Central memory CD4-positive, alpha-beta T cell (primary cell): ENCODE data around the gene CDPF1.
"Not testable (repeated sequence)": the region's sequence is repeated elsewhere in the genome, so short reads cannot be mapped to it uniquely, and the experiment has no call there.

ENCODE experiments used
- DNase-seq: peaks from one replicate; pipeline ENCODE4 v3.0.0; 2022

The CDPF1 gene

DNA sequence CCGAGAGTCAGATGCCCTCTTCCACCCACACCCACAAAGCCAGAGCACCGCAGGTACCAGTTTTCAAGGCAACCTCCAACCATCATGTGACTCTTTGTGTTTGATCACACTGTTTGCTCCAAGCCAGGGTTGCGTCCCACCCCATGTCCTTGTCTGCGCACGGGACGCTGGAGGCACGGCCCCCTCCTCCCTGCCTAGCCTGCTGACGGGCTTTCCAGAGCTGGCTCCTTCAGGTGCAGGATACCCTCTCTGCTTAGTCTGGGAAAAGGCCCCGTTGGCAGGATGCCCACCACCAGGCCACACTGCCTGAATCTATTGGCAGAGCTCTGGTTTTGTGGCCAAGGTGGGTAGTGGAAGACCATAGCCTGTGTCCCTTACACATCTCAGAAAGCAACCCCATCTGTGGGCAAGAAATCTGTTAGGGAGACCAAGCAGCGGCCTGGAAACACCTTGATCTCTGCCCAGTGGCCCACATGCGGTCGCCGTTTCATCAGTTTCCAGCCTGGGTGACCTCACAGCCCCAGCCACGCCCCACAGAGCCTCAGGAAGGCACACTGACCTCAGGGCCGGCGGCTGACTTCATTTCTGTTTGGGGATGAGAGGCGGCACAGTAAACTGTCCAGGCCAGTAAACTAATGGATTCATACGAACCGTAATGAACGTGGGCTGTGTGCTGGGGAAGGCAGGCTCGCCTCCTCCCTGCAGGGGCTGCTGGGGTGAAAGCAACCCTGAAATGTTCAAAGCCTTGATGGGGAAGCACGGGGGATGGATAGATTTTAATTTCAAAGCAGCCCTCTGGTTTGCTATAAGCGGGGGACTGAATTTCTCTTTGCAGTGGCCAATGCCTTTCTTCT is 25.8 kb downstream of the CDPF1 start:
- DNase-seq: no peak

DNA sequence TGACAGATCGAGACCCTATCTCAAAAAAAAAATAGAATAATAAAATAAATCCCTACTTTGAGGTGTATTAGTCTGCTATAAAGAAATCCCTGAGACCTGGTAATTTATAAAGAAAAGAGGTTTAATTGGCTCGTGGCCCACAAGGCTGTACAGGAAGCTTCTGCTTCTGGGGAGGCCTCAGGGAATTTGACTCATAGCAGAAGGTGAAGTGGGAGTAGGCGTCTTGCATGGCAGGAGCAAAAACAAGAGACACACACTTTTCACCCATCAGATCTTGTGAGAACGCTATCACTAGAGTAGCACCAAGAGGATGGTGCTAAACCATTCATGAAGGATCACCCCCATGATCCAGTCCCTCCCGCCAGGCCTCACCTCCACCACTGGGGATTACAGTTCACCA is 29.2 kb downstream of the CDPF1 start:
- no peak for DNase-seq

DNA sequence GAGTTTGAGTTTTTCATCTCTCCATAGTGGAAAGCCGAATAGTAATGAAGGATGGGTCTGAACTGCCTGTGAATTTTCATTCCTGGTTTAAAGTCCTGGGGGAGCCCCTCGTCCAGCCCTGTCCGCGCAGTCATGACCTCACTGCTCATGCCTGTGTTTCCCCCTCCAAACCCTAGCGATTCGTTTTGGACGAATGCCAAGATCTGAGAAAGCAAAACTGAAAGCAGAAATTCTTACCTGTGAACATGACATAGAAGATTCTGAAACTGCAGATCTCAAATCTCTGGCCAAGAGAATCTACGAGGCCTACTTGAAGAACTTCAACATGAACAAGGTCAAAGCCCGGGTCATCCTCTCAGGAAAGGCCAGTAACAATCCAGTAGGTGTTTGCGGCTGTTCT is 30.5 kb downstream of the CDPF1 start:
- DNase-seq: no peak

GRCh38 chr22:46214616-46215015 is 35.5 kb downstream of the CDPF1 start:
- no peak for DNase-seq

DNA sequence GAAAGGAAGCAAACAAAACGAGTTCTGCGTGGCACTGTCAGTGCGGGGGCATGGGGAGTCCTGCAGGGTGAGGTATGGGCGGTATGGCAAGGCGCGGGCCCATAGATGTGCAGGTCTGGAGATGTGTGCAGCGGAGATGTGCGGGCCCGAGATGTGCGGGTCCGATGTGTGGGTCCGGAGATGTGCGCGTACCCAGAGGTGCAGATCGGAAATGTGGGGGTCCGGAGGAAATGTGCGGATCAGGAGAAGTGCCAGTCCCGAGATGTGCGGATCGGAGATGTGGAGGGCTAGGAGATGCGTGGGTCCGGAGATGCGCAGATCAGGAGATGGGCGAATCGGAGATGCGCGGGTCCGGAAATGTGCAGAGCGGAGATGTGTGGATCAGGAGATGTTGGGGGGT is 35.9 kb downstream of the CDPF1 start:
- DNase-seq: no peak

DNA sequence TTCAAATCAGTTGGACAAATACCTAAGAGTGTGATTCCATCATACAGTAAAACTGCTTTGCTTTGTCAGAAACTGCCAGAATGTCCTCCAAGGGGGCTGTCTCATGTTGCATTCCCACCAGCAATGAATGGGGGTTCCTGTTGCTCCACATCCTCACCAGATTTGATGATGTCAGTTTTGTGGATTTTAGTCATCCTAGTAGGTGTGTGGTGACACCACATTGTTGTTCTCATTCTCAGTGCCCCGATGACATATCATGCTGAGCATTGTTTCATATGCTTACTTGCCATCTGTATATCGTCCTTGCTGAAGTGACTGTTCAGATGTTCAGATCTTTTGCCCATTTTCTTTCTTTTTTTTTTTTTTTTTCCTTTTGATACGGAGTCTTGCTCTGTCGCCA is 37.0 kb downstream of the CDPF1 start:
- no peak for DNase-seq

GRCh38 chr22:46212195-46212594 is 37.9 kb downstream of the CDPF1 start:
- no peak for DNase-seq

GRCh38 chr22:46209262-46209661 is 40.8 kb downstream of the CDPF1 start:
- no peak for DNase-seq

- no peak for DNase-seq
Measured at GRCh38 chr22:46203601-46203980, 46.5 kb downstream of the CDPF1 start.

GRCh38 chr22:46202897-46203600 is 47.0 kb downstream of the CDPF1 start:
- DNase-seq: no peak

- DNase-seq: no peak
Measured at GRCh38 chr22:46201059-46201757, 48.9 kb downstream of the CDPF1 start.

GRCh38 chr22:46198806-46199205 is 51.3 kb downstream of the CDPF1 start:
- not testable (repeated sequence) for DNase-seq

DNA sequence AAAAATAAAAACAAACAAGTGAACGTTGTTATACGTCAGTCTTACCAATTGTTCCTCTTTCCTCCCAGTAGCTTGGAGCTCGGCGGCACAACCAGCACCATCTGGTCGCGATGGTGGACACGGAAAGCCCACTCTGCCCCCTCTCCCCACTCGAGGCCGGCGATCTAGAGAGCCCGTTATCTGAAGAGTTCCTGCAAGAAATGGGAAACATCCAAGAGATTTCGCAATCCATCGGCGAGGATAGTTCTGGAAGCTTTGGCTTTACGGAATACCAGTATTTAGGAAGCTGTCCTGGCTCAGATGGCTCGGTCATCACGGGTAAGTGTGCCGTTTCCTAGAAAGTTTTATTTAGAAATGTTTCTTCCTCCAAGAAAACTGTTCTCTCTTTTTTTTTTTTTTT is 51.8 kb downstream of the CDPF1 start:
- no peak for DNase-seq

GRCh38 chr22:46196278-46196677 is 53.8 kb downstream of the CDPF1 start:
- DNase-seq: no peak

- no peak for DNase-seq
Measured at GRCh38 chr22:46195487-46196165, 54.5 kb downstream of the CDPF1 start.
